ENCODE results near the gene E4F1. TPM values are rescaled to one million over a fixed set of nuclear protein-coding genes. Genes with fewer than 3 reads are reported as not detected.
A peak's percentile ranks its signal among the peaks of the same experiment; 100 is the strongest.

The E4F1 gene
- total and polyA plus RNA-seq, 2 of the 13 experiments (the other 11 are each of a cell fraction or from before 2014, with no cell fraction given), result 13.8 to 19.5 TPM

- TF ChIP-seq, protein P1, sequence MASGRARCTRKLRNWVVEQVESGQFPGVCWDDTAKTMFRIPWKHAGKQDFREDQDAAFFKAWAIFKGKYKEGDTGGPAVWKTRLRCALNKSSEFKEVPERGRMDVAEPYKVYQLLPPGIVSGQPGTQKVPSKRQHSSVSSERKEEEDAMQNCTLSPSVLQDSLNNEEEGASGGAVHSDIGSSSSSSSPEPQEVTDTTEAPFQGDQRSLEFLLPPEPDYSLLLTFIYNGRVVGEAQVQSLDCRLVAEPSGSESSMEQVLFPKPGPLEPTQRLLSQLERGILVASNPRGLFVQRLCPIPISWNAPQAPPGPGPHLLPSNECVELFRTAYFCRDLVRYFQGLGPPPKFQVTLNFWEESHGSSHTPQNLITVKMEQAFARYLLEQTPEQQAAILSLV (CRISPR knock-in tag; IDR thresholded peaks at IDR 0.05; ENCODE audit: borderline replicate concordance), result no peak; the same call in 1 of the 2 replicates
- TF ChIP-seq, protein P2, sequence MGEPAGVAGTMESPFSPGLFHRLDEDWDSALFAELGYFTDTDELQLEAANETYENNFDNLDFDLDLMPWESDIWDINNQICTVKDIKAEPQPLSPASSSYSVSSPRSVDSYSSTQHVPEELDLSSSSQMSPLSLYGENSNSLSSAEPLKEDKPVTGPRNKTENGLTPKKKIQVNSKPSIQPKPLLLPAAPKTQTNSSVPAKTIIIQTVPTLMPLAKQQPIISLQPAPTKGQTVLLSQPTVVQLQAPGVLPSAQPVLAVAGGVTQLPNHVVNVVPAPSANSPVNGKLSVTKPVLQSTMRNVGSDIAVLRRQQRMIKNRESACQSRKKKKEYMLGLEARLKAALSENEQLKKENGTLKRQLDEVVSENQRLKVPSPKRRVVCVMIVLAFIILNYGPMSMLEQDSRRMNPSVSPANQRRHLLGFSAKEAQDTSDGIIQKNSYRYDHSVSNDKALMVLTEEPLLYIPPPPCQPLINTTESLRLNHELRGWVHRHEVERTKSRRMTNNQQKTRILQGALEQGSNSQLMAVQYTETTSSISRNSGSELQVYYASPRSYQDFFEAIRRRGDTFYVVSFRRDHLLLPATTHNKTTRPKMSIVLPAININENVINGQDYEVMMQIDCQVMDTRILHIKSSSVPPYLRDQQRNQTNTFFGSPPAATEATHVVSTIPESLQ (CRISPR knock-in tag; conservative IDR thresholded peaks at IDR 0.05), result no peak
- TF ChIP-seq HNF4A (CRISPR knock-in tag; IDR thresholded peaks at IDR 0.05), result no peak; the same call in 1 of the 2 replicates
- TF ChIP-seq ZNF280B (CRISPR knock-in tag; IDR thresholded peaks at IDR 0.05; ENCODE audit: borderline replicate concordance), result no peak
- peak; percentile 32; the same call in 1 of the 2 replicates for TF ChIP-seq NFKB2 (CRISPR knock-in tag; IDR thresholded peaks at IDR 0.05; ENCODE audit: borderline replicate concordance)
- peak; percentile 95 for TF ChIP-seq GATAD1 (CRISPR knock-in tag; IDR thresholded peaks at IDR 0.05)
- no peak; the same call in 1 of the 2 replicates for TF ChIP-seq HOXA5 (CRISPR knock-in tag; IDR thresholded peaks at IDR 0.05)
- peak; percentile 19; the same call in 1 of the 2 replicates for TF ChIP-seq TBX3 (IDR thresholded peaks at IDR 0.05; ENCODE audit: borderline replicate concordance)
- 0 out of 2 replicates have a peak, but pooled peaks have one; percentile 14 for TF ChIP-seq SMAD3 (CRISPR knock-in tag; IDR thresholded peaks at IDR 0.05)
- no peak for TF ChIP-seq ONECUT2 (CRISPR knock-in tag; IDR thresholded peaks at IDR 0.05)
- TF ChIP-seq ZFP36 (IDR thresholded peaks at IDR 0.05; ENCODE audit: borderline replicate concordance, low read depth, low read length, partially characterized antibody), result no peak
- no peak for TF ChIP-seq PAF1 (CRISPR knock-in tag; IDR thresholded peaks at IDR 0.05)
- peak; percentile 80 for TF ChIP-seq ASH2L (IDR thresholded peaks at IDR 0.05; ENCODE audit: insufficient read length, low read depth, low read length)
- TF ChIP-seq ZNF451 (CRISPR knock-in tag; IDR thresholded peaks at IDR 0.05), result no peak
- TF ChIP-seq SMARCC2 (IDR thresholded peaks at IDR 0.05), result no peak
- no peak for TF ChIP-seq TSC22D2 (CRISPR knock-in tag; IDR thresholded peaks at IDR 0.05; ENCODE audit: borderline replicate concordance)
- TF ChIP-seq ZNF530 (CRISPR knock-in tag; IDR thresholded peaks at IDR 0.05; ENCODE audit: low read depth), result no peak
- peak; percentile 88 for TF ChIP-seq ZNF792 (CRISPR knock-in tag; IDR thresholded peaks at IDR 0.05)
- TF ChIP-seq LCORL (IDR thresholded peaks at IDR 0.05), result no peak
- TF ChIP-seq LCORL (CRISPR knock-in tag; IDR thresholded peaks at IDR 0.05), result peak; percentile 84
- TF ChIP-seq ISX (CRISPR knock-in tag; conservative IDR thresholded peaks at IDR 0.05), result no peak
- no peak for TF ChIP-seq HNRNPH1 (optimal IDR thresholded peaks at IDR 0.05; ENCODE audit: low read depth, low read length)
- TF ChIP-seq ZNF562 (CRISPR knock-in tag; IDR thresholded peaks at IDR 0.05; ENCODE audit: borderline replicate concordance), result no peak
- TF ChIP-seq MEF2D (CRISPR knock-in tag; IDR thresholded peaks at IDR 0.05), result peak; percentile 63
- TF ChIP-seq ZNF496 (CRISPR knock-in tag; IDR thresholded peaks at IDR 0.05; ENCODE audit: insufficient replicate concordance), result no peak
- TF ChIP-seq ZFX (CRISPR knock-in tag; IDR thresholded peaks at IDR 0.05; ENCODE audit: low read depth), result peak; percentile 99
- no peak; the same call in 1 of the 2 replicates for TF ChIP-seq TMF1 (CRISPR knock-in tag; IDR thresholded peaks at IDR 0.05; ENCODE audit: low read depth)
- no peak; the same call in 1 of the 2 replicates for TF ChIP-seq ZNF274 (CRISPR knock-in tag; IDR thresholded peaks at IDR 0.05)
Measured at GRCh38 chr16:2223221-2223941, at the start of gene E4F1 (continued).
